Activated naive CD4-positive, alpha-beta T cell treated with anti-CD3 and anti-CD28 coated beads, Interleukin-2, amount 10 ng/mL, durations not matched to agents 7 days and 5 days (primary cell): ENCODE measurements around the gene TMEM139.
"Not testable (repeated sequence)": the region's sequence is repeated elsewhere in the genome, so short reads cannot be mapped to it uniquely, and the experiment has no call there.

Experiments
- CTCF ChIA-PET: fragments of 350-600 bp; sonication (Branson Sonifier 250); formaldehyde crosslinking; loops from one replicate; lab custom pipeline; 2021; ENCODE audit warnings: antibody characterized with exemption; lab: Charles Lee
- DNase-seq: peaks from one replicate; pipeline ENCODE4 v3.0.0-alpha.2; 2020
- H3K27ac Mint-ChIP-seq: one replicate; pipeline ENCODE4 v1.8.0; 2021; ENCODE audit warnings: mild to moderate bottlenecking, moderate library complexity, mixed read lengths
- H3K27me3 Mint-ChIP-seq: one replicate; pipeline ENCODE4 v1.8.0; 2021; ENCODE audit warnings: mild to moderate bottlenecking, mixed read lengths
- H3K36me3 Mint-ChIP-seq: one replicate; pipeline ENCODE4 v1.8.0; 2021; ENCODE audit warnings: mixed read lengths
- H3K4me1 Mint-ChIP-seq: one replicate; pipeline ENCODE4 v1.8.0; 2021; ENCODE audit warnings: mixed read lengths
- H3K4me3 Mint-ChIP-seq: one replicate; pipeline ENCODE4 v1.8.0; 2021; ENCODE audit warnings: mild to moderate bottlenecking, moderate library complexity, mixed read lengths
- H3K9me3 Mint-ChIP-seq: one replicate; pipeline ENCODE4 v1.8.0; 2021; ENCODE audit warnings: mixed read lengths

TMEM139 gene

DNA sequence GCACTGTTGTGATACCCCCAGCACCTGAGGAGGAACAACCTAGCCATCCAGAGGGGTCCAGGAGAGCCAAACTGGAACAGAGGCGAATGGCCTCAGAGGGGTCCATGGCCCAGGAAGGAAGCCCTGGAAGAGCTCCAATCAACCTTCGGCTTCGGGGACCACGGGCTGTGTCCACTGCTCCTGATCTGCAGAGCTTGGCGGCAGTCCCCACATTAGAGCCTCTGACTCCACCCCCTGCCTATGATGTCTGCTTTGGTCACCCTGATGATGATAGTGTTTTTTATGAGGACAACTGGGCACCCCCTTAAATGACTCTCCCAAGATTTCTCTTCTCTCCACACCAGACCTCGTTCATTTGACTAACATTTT, 1.7 kb downstream of the TMEM139 start:
- H3K36me3 Mint-ChIP-seq, result peaks cover 37% of the 10 kb centered on the region
- CTCF ChIA-PET, result interaction anchor here (0.6 to 1.3 kb wide), 3 partner anchors 13 to 46 kb away, joined by 3 to 4 read pairs (median 3); no protein-coding TSS in a partner anchor
- no peak overlapping the region for H3K27ac Mint-ChIP-seq
- H3K27me3 Mint-ChIP-seq, result peaks cover 4% of the 10 kb centered on the region
- DNase-seq, result no peak
- H3K9me3 Mint-ChIP-seq, result peaks cover 11% of the 10 kb centered on the region
- peaks cover 68% of the 10 kb centered on the region for H3K4me1 Mint-ChIP-seq
- no peak overlapping the region for H3K4me3 Mint-ChIP-seq

DNA sequence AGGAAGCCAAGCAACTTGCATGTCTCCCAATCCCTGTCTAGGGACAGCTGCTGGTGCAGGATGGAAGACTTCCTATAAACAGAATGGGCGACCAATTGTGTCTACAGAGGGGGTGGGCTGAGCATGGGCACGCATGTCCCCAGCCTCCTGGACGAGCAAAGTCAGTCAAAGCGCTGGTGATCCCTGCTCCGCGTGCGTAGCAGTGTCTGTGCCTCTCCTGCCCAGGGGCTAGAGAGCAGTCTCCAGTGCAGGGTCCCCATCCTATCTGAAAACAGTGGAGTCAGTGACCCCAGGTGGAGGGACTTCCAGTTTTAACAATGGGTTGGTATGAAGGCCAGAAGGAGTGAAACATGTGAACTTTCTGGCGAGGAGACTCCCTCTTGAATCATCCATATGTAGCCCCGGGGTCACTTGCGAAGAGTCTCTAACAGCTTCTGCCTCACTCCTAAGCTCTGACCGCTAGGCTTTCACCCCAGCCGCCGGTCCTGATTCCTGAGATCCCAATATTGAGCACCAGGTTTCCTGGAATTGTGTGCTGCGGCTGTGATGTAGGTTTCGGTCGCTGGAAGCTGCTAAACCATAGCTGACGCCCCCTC, 2.7 kb downstream of the TMEM139 start:
- CTCF ChIA-PET, result interaction anchor here (0.6 to 1.8 kb wide), 8 partner anchors 8 to 901 kb away, joined by 3 to 13 read pairs (median 4); no protein-coding TSS in a partner anchor
- H3K4me3 Mint-ChIP-seq, result peak overlapping the region; percentile 97
- H3K27me3 Mint-ChIP-seq, result peaks cover 4% of the 10 kb centered on the region
- H3K36me3 Mint-ChIP-seq, result peaks cover 41% of the 10 kb centered on the region
- no peak for DNase-seq
- H3K4me1 Mint-ChIP-seq, result peaks cover 71% of the 10 kb centered on the region
- peak overlapping the region; percentile 91 for H3K27ac Mint-ChIP-seq
- peaks cover 11% of the 10 kb centered on the region for H3K9me3 Mint-ChIP-seq

DNA sequence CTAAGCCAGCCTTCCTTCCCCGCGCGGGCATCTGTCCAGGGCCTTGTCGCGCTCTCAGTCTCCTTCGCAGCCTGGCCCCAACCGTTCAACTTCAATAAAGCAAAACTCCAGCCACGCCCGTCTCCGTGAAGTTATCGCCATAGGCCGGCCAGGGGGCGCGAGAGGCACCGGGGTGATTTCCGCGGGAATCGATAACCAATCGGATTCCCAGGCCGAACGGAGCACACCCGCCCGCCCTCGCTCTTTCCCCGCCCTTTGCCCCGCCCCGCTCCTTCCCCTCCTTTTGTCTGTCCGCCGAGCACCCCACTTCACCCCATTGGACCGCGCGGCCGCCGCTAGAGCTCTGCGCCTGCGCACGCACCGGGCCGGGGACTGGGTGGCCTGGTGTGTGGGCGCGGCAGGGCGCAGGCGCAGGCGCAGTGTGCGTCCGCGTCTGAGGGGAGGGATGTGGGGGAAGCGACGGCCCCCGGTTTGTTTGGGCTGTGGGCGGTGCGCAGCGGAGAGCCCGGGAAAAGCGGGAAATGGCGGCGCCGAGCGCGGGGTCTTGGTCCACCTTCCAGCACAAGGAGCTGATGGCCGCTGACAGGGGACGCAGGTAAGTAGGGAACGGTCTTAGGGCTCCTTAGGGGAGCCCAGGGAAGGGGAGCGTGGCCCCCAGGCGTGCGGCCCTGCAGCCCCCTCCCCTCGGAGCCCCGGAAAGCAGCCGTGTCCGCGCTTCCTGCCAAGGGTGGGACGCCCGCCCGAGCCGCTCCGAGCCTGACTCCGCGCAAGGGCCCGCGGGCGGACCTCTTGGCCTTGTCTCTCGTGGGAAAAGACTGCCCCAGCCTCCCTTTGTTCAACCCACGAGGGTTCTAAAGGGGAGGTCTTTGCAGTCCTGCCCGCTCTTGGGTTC, 3.4 kb downstream of the TMEM139 start, which contains the start of gene CASP2:
TSS of gene CASP2 (plus strand) at position 417 of the 892 bp plus-strand sequence. CDS start at position 522, 105 bp downstream.
- H3K4me1 Mint-ChIP-seq, result peaks cover 71% of the 10 kb centered on the region
- CTCF ChIA-PET, result interaction anchor here (0.6 to 1.8 kb wide), 8 partner anchors 9 to 901 kb away, joined by 3 to 13 read pairs (median 4); no protein-coding TSS in a partner anchor
- peak within 1 kb of the TSS; percentile 97 for H3K4me3 Mint-ChIP-seq
- peaks cover 11% of the 10 kb centered on the region for H3K9me3 Mint-ChIP-seq
- peaks cover 43% of the 10 kb centered on the region for H3K36me3 Mint-ChIP-seq
- H3K27me3 Mint-ChIP-seq, result peaks cover 4% of the 10 kb centered on the region
- peak within 1 kb of the TSS; percentile 93 for H3K27ac Mint-ChIP-seq
- DNase-seq, result peak; percentile 99

DNA sequence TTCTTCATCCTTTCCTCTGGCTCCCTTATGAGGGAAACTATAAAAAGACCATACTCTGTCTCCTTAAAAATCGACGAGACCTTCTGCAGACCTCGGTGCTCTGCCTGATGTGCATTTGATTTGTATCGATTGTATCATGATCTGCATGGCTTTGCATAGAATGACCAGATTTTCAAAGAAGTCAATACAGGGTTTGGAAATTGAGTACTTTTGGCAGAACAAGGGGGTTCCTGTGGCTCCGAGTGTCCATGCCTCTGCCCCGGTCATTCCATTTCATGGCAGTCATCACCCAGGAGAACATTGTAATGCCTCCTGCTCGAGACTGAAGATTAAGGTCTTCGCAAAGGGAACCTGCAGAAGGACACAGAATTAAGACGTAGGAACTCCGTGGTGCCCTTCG, 4.1 kb downstream of the TMEM139 start:
- H3K4me1 Mint-ChIP-seq, result peaks cover 69% of the 10 kb centered on the region
- H3K9me3 Mint-ChIP-seq, result peaks cover 11% of the 10 kb centered on the region
- no peak for DNase-seq
- H3K27me3 Mint-ChIP-seq, result peaks cover 4% of the 10 kb centered on the region
- peak overlapping the region; percentile 97 for H3K4me3 Mint-ChIP-seq
- peaks cover 50% of the 10 kb centered on the region for H3K36me3 Mint-ChIP-seq
- peak overlapping the region; percentile 93 for H3K27ac Mint-ChIP-seq
- CTCF ChIA-PET, result interaction anchor here (1.2 to 5.3 kb wide), 4 partner anchors 11 to 48 kb away, joined by 4 to 49 read pairs (median 18); no protein-coding TSS in a partner anchor

DNA sequence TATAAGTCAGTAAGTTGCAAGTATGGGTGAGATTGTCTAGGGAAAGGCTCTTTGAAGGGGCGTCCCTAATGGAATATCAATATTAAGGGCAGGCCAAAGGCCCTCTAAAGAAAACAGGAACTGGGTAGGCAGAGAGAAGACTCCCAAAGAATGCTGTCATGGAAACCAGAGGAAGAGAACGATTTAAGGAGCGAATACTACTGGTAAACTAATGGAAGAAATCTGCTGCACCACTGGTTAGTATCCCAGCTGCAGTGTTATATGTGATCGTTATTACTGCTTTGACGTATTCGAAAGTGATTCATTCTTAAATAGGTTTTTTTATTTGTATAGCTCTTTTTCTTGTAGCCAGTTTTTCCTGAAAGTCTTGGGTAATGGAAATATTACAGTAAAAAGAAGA, 4.7 kb downstream of the TMEM139 start:
- H3K4me1 Mint-ChIP-seq, result peaks cover 69% of the 10 kb centered on the region
- H3K4me3 Mint-ChIP-seq, result peak overlapping the region; percentile 97
- H3K27me3 Mint-ChIP-seq, result peaks cover 4% of the 10 kb centered on the region
- CTCF ChIA-PET, result interaction anchor here (0.8 to 5.3 kb wide), 5 partner anchors 10 to 49 kb away, joined by 3 to 49 read pairs (median 12); partner anchors contain the start of gene GSTK1
- peaks cover 11% of the 10 kb centered on the region for H3K9me3 Mint-ChIP-seq
- no peak for DNase-seq
- H3K27ac Mint-ChIP-seq, result peak overlapping the region; percentile 93
- H3K36me3 Mint-ChIP-seq, result peaks cover 56% of the 10 kb centered on the region

DNA sequence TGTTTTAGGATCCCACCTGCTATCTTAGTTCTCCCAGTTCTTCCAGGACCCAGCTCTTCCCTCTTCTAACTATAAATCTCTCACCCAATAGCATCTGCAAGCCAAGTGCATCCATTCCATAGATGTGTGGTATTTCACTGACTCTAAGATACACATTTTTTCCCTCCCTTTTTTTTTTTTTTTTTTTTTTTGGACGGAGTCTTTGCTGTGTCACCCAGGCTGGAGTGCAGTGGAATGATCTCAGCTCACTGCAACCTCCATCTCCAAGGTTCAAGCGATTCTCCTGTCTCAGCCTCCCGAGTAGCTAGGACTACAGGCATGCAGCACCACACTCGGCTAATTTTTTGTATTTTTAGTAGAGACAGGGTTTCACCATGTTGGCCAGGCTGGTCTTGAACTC, 5.1 kb downstream of the TMEM139 start:
- CTCF ChIA-PET, result interaction anchor here (0.8 to 5.3 kb wide), 5 partner anchors 10 to 49 kb away, joined by 3 to 49 read pairs (median 12); partner anchors contain the start of gene GSTK1
- H3K9me3 Mint-ChIP-seq, result peaks cover 11% of the 10 kb centered on the region
- DNase-seq, H3K27me3 Mint-ChIP-seq: not testable (repeated sequence)
- peak overlapping the region; percentile 93 for H3K27ac Mint-ChIP-seq
- peaks cover 70% of the 10 kb centered on the region for H3K4me1 Mint-ChIP-seq
- H3K4me3 Mint-ChIP-seq, result peak overlapping the region; percentile 97
- H3K36me3 Mint-ChIP-seq, result peaks cover 60% of the 10 kb centered on the region

DNA sequence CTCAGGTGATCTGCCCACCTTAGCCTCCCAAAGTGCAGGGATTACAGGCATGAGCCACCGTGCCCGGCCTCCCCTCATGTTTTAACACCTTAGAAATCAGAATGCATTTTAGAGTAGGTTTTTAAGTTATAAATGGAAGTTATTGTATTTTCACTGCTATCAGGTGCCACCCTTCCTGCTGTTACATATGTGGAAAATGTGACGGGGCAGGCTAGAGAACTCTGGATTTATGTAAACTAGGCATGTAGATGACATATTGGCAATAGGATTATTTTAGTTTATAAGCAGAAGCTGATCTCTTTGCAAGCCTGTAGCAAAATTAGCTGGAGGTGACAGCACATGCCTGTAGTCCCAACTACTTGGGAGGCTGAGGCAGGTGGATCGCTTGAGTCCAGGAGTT, 5.5 kb downstream of the TMEM139 start:
- CTCF ChIA-PET, result interaction anchor here (1.4 to 5.3 kb wide), 4 partner anchors 9 to 50 kb away, joined by 4 to 49 read pairs (median 17); no protein-coding TSS in a partner anchor
- H3K4me1 Mint-ChIP-seq, result peaks cover 70% of the 10 kb centered on the region
- H3K9me3 Mint-ChIP-seq, result peaks cover 11% of the 10 kb centered on the region
- peaks cover 64% of the 10 kb centered on the region for H3K36me3 Mint-ChIP-seq
- peaks cover 4% of the 10 kb centered on the region for H3K27me3 Mint-ChIP-seq
- no peak for DNase-seq
- peak overlapping the region; percentile 93 for H3K27ac Mint-ChIP-seq
- H3K4me3 Mint-ChIP-seq, result peak overlapping the region; percentile 97

DNA sequence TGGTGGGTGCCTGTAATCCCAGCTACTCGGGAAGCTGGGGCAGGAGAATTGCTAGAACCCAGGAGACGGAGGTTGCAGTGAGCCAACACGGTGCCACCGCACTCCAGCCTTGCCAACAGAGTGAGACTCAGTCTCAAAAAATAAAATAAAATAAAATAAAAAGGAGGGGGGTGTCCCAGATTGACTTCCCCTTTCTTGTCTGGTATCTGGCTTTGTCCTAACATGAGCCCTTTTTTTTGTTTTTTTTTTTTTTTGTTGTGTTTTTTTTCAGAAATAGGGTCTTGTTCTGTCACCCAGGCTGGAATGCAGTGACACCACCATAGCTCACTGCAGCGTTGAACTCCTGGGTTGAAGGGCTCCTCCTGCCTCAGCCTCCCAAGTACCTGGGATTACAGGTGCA, 8.1 kb downstream of the TMEM139 start:
- no peak overlapping the region for H3K27ac Mint-ChIP-seq
- peaks cover 1% of the 10 kb centered on the region for H3K27me3 Mint-ChIP-seq
- DNase-seq, result no peak
- H3K4me1 Mint-ChIP-seq, result peaks cover 72% of the 10 kb centered on the region
- CTCF ChIA-PET, result interaction anchor here (0.6 to 5.3 kb wide), 5 partner anchors 9 to 110 kb away, joined by 3 to 49 read pairs (median 4); no protein-coding TSS in a partner anchor
- H3K36me3 Mint-ChIP-seq, result peaks cover 77% of the 10 kb centered on the region
- H3K9me3 Mint-ChIP-seq, result peaks cover under 1% of the 10 kb centered on the region
- no peak overlapping the region for H3K4me3 Mint-ChIP-seq

DNA sequence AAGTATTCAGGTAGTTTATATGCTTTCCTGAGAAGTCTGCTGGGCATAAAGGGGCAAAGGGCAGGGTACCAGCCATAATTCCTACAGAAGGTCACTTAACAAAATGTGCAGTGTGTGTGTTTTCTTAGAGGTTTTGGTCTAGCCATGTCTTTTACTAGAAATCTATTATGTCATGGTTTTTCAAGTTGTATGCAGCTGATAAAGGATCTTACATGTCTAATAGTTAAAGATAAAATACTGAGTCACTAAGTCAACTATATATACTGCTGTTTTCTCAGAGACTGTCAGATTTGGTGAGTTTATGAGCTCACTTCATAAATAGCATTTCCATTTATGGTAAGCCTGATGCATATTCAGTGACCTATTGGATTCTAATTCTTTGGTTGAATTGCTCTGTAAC, 11.1 kb downstream of the TMEM139 start:
- H3K4me1 Mint-ChIP-seq, result peaks cover 74% of the 10 kb centered on the region
- DNase-seq, result no peak

DNA sequence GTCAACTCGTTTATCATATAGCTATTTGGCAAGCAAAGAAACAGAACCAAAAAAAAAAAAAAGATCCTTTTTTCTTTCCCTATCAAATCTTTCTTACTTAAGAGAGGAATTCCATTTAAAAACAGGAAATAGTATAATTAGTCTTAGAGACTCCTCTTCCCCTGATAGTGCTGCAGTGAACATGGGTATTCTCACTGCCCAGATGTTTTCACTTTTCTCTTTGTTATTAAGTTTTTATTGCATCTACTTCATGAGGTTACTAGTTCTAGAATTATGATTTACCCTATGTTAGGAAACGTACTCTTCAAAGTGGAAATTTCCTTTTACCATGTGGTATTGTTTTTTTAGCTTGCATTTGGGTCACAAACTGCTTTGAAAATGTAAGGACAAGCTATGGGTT, 11.9 kb downstream of the TMEM139 start:
- Mint-ChIP-seq H3K9me3 (no peaks in the 10 kb centered on the region), H3K4me1 (peaks cover 73% of the 10 kb centered on the region), H3K27ac (peak overlapping the region; percentile 81), H3K4me3 (no peak overlapping the region), H3K27me3 (no peaks in the 10 kb centered on the region), H3K36me3 (peaks cover 83% of the 10 kb centered on the region)
- no peak for DNase-seq
- CTCF ChIA-PET, result interaction anchor here (1.5 to 8.6 kb wide), 7 partner anchors 9 to 83 kb away, joined by 3 to 185 read pairs (median 5); no protein-coding TSS in a partner anchor

More for the DNA sequence above, 11.1 kb downstream of the TMEM139 start:
- Mint-ChIP-seq H3K27ac (peak overlapping the region; percentile 81), H3K9me3 (no peaks in the 10 kb centered on the region), H3K4me3 (no peak overlapping the region), H3K27me3 (no peaks in the 10 kb centered on the region), H3K36me3 (peaks cover 81% of the 10 kb centered on the region)
- CTCF ChIA-PET, result interaction anchor here (1.0 to 8.6 kb wide), 6 partner anchors 10 to 84 kb away, joined by 3 to 185 read pairs (median 9); no protein-coding TSS in a partner anchor

DNA sequence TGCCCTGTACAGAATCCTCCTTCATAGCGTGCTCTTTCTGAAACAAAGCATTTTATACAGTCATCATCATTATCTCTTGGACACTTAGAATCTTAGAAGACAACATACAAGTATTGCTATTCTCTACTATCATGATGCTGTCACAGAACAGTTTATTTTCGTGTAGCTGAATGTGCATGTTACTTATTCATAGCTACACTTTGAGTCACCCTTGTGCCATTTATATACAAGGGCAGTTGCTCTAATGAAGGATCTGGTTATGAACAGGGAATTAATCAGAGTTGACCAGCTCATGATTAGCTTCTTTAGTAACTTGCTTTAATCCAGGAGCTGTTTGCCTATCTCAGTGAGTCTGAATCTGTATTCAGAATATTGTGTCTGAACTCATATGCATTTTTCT, 14.6 kb downstream of the TMEM139 start:
- Mint-ChIP-seq H3K4me1 (peaks cover 73% of the 10 kb centered on the region), H3K27me3 (no peaks in the 10 kb centered on the region), H3K4me3 (no peak overlapping the region), H3K36me3 (peaks cover 85% of the 10 kb centered on the region), H3K9me3 (no peaks in the 10 kb centered on the region), H3K27ac (peak overlapping the region; percentile 31)
- CTCF ChIA-PET, result interaction anchor here (0.7 to 8.6 kb wide), 28 partner anchors 9 to 136 kb away, joined by 3 to 185 read pairs (median 5); partner anchors contain the start of genes CASP2, CLCN1 and GSTK1
- no peak for DNase-seq

DNA sequence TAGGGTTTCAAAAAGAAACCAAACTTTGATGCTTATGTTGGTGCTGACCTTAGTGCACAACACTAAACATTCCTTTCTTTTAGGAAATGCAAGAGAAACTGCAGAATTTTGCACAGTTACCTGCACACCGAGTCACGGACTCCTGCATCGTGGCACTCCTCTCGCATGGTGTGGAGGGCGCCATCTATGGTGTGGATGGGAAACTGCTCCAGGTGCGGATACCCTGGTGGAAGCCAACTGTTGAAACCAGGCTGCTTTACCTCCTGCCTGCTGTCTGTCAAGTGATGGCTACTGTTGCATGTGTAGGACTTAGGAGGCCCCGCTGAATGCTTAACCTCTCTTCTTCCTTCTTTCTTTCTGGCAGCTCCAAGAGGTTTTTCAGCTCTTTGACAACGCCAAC, 15.1 kb downstream of the TMEM139 start:
- CTCF ChIA-PET, result interaction anchor here (0.7 to 8.6 kb wide), 29 partner anchors 9 to 135 kb away, joined by 3 to 185 read pairs (median 5); partner anchors contain the start of genes CASP2, CLCN1 and GSTK1
- H3K4me3 Mint-ChIP-seq, result no peak overlapping the region
- H3K36me3 Mint-ChIP-seq, result peaks cover 85% of the 10 kb centered on the region
- peak overlapping the region; percentile 31 for H3K27ac Mint-ChIP-seq
- peaks cover 73% of the 10 kb centered on the region for H3K4me1 Mint-ChIP-seq
- DNase-seq, result peak; percentile 77
- no peaks in the 10 kb centered on the region for H3K9me3 Mint-ChIP-seq
- no peaks in the 10 kb centered on the region for H3K27me3 Mint-ChIP-seq
